Measurements from ENCODE around the gene PLCD3. TPM values are rescaled to one million over a fixed set of nuclear protein-coding genes. Genes with fewer than 3 reads are reported as not detected.

PLCD3 gene
- total and polyA plus RNA-seq, 2 of the 13 experiments (the other 11 are each of a cell fraction or from before 2014, with no cell fraction given) = 11.3 to 39.1 TPM

GRCh38 chr17:45162025-45162687 is 29.8 kb upstream of the PLCD3 start (continued):
- TF ChIP-seq GLMP (CRISPR knock-in tag; IDR thresholded peaks at IDR 0.05; ENCODE audit: borderline replicate concordance) (no peak), HNRNPH1 (optimal IDR thresholded peaks at IDR 0.05; ENCODE audit: low read depth, low read length) (no peak), KAT8 (CRISPR knock-in tag; IDR thresholded peaks at IDR 0.05) (no peak), ZNF782 (CRISPR knock-in tag; IDR thresholded peaks at IDR 0.05; ENCODE audit: borderline replicate concordance) (no peak), SNAPC2 (CRISPR knock-in tag; IDR thresholded peaks at IDR 0.05) (no peak), DMAP1 (CRISPR knock-in tag; IDR thresholded peaks at IDR 0.05) (0 out of 2 replicates have a peak, but pooled peaks have one; percentile 24), TCF7L2 (IDR thresholded peaks at IDR 0.05; ENCODE audit: low read depth, low read length) (no peak), NR0B2 (CRISPR knock-in tag; IDR thresholded peaks at IDR 0.05) (peak; percentile 75; the same call in 1 of the 2 replicates), BCLAF1 (IDR thresholded peaks at IDR 0.05) (no peak), HIVEP1 (CRISPR knock-in tag; IDR thresholded peaks at IDR 0.05) (0 out of 2 replicates have a peak, but pooled peaks have one; percentile 1), AKAP8 (CRISPR knock-in tag; IDR thresholded peaks at IDR 0.05) (no peak), SRF (IDR thresholded peaks at IDR 0.05; ENCODE audit: low read depth, low read length) (no peak), HNF4A (CRISPR knock-in tag; IDR thresholded peaks at IDR 0.05) (no peak), GFI1 (CRISPR knock-in tag; IDR thresholded peaks at IDR 0.05; ENCODE audit: borderline replicate concordance) (no peak), CERS6 (CRISPR knock-in tag; IDR thresholded peaks at IDR 0.05) (no peak), NFYB (CRISPR knock-in tag; IDR thresholded peaks at IDR 0.05) (no peak), KMT2A (CRISPR knock-in tag; IDR thresholded peaks at IDR 0.05) (no peak; the same call in 1 of the 2 replicates), AGO1 (IDR thresholded peaks at IDR 0.05; ENCODE audit: low read depth, low read length, poor library complexity, severe bottlenecking) (no peak), TRIM22 (IDR thresholded peaks at IDR 0.05) (no peak), ZNF383 (CRISPR knock-in tag; IDR thresholded peaks at IDR 0.05; ENCODE audit: borderline replicate concordance) (no peak), SP5 (CRISPR knock-in tag; IDR thresholded peaks at IDR 0.05; ENCODE audit: borderline replicate concordance, low read depth) (no peak), CCAR2 (optimal IDR thresholded peaks at IDR 0.05; ENCODE audit: low read depth, low read length) (no peak), RAD21 (CRISPR knock-in tag; IDR thresholded peaks at IDR 0.05) (no peak), ZNF224 (CRISPR knock-in tag; IDR thresholded peaks at IDR 0.05) (no peak), HOXA7 (CRISPR knock-in tag; IDR thresholded peaks at IDR 0.05) (no peak), ZNF788 (CRISPR knock-in tag; IDR thresholded peaks at IDR 0.05; ENCODE audit: borderline replicate concordance) (no peak)
